ENCODE results near the gene ZCCHC7. TPM values are rescaled to one million over a fixed set of nuclear protein-coding genes. Genes with fewer than 3 reads are reported as not detected.

ZCCHC7 gene
- total RNA-seq, 1 donor, result 32.6 TPM

DNA sequence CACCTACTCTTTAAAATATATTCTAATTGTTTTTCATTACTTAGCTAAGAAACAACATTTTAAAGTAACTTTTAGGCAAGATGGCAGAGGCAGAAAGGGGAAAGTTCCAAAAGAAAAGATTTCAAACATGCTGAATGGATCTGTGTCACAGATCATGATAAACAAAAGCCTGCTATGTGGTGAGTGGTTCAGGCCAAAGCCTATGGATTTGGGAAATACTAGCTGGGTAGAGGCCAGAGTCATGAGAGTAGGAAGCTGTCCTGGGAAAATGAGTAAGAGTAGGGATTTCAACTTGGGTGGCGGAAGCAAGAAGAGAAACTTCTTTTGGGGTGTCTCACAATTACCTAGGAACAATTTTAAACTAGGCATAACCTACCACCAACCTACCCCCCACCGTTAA, 233.4 kb downstream of the ZCCHC7 start:
- no peak for DNase-seq (ENCODE audit: insufficient read length, low spot score, missing footprints)
- Histone ChIP-seq H3K9me3 (ENCODE audit: low read depth, low read length) (no peaks in the 10 kb centered on the region), H3K36me3 (ENCODE audit: insufficient read depth, low read length) (peaks cover 3% of the 10 kb centered on the region), H3K4me2 (ENCODE audit: insufficient read depth, low read length) (no peak overlapping the region), H2AFZ (ENCODE audit: low read length) (no peak overlapping the region), H3K27ac (ENCODE audit: low read depth, low read length) (no peak overlapping the region), H3K79me2 (ENCODE audit: insufficient read depth, low read length) (no peaks in the 10 kb centered on the region), H3K4me3 (ENCODE audit: insufficient read depth, low read length) (no peak overlapping the region), H4K20me1 (ENCODE audit: insufficient read depth, low read length) (no peaks in the 10 kb centered on the region), H3K4me1 (ENCODE audit: insufficient read depth, low read length) (peaks cover 8% of the 10 kb centered on the region), H3K27me3 (ENCODE audit: insufficient read depth, low read length) (no peaks in the 10 kb centered on the region)
- TF ChIP-seq, protein P1, sequence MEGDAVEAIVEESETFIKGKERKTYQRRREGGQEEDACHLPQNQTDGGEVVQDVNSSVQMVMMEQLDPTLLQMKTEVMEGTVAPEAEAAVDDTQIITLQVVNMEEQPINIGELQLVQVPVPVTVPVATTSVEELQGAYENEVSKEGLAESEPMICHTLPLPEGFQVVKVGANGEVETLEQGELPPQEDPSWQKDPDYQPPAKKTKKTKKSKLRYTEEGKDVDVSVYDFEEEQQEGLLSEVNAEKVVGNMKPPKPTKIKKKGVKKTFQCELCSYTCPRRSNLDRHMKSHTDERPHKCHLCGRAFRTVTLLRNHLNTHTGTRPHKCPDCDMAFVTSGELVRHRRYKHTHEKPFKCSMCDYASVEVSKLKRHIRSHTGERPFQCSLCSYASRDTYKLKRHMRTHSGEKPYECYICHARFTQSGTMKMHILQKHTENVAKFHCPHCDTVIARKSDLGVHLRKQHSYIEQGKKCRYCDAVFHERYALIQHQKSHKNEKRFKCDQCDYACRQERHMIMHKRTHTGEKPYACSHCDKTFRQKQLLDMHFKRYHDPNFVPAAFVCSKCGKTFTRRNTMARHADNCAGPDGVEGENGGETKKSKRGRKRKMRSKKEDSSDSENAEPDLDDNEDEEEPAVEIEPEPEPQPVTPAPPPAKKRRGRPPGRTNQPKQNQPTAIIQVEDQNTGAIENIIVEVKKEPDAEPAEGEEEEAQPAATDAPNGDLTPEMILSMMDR (IDR thresholded peaks at IDR 0.05; ENCODE audit: extremely low read depth, low read depth, low read length), result no peak

- Histone ChIP-seq H3K4me2 (ENCODE audit: insufficient read depth, low read length) (no peak overlapping the region), H4K20me1 (ENCODE audit: insufficient read depth, low read length) (no peaks in the 10 kb centered on the region), H3K4me1 (ENCODE audit: insufficient read depth, low read length) (no peaks in the 10 kb centered on the region), H3K27ac (ENCODE audit: low read depth, low read length) (no peak overlapping the region), H3K4me3 (ENCODE audit: insufficient read depth, low read length) (no peak overlapping the region), H2AFZ (ENCODE audit: low read length) (no peak overlapping the region), H3K36me3 (ENCODE audit: insufficient read depth, low read length) (no peaks in the 10 kb centered on the region), H3K9me3 (ENCODE audit: low read depth, low read length) (no peaks in the 10 kb centered on the region), H3K27me3 (ENCODE audit: insufficient read depth, low read length) (no peaks in the 10 kb centered on the region), H3K79me2 (ENCODE audit: insufficient read depth, low read length) (no peaks in the 10 kb centered on the region)
- TF ChIP-seq, protein P1 (IDR thresholded peaks at IDR 0.05; ENCODE audit: extremely low read depth, low read depth, low read length), result no peak
- no peak for DNase-seq (ENCODE audit: insufficient read length, low spot score, missing footprints)
Observed at GRCh38 chr9:37362430-37362829, 242.1 kb downstream of the ZCCHC7 start.

GRCh38 chr9:37363124-37363523, 242.8 kb downstream of the ZCCHC7 start:
- TF ChIP-seq, protein P1 (IDR thresholded peaks at IDR 0.05; ENCODE audit: extremely low read depth, low read depth, low read length), result no peak

DNA sequence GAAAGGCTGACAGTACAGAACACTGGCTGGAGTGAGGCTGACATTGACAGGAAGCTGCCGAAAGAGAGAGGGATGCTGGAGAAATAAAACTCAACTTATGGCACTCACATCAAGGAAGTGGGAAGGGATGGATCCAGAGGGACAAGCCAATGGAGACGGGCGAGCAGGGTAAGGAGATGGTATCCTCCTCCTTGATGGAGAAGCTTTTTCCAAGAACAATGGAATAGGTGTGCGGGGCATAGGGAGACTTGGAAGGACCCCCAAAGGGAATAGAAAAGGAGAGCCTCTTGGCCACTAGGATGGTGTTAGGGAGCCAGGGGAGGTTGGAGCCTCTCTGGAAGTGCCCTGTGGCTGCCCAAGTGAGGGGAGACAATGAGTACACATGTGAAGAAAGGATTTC, 243.8 kb downstream of the ZCCHC7 start:
- no peaks in the 10 kb centered on the region for H3K4me1 ChIP-seq (ENCODE audit: insufficient read depth, low read length)
- H2AFZ ChIP-seq (ENCODE audit: low read length), result no peak overlapping the region
- TF ChIP-seq, protein P1 (IDR thresholded peaks at IDR 0.05; ENCODE audit: extremely low read depth, low read depth, low read length), result no peak
- H3K4me2 ChIP-seq (ENCODE audit: insufficient read depth, low read length), result no peak overlapping the region
- no peaks in the 10 kb centered on the region for H3K79me2 ChIP-seq (ENCODE audit: insufficient read depth, low read length)
- no peaks in the 10 kb centered on the region for H3K36me3 ChIP-seq (ENCODE audit: insufficient read depth, low read length)
- no peaks in the 10 kb centered on the region for H4K20me1 ChIP-seq (ENCODE audit: insufficient read depth, low read length)
- no peak for DNase-seq (ENCODE audit: insufficient read length, low spot score, missing footprints)
- no peaks in the 10 kb centered on the region for H3K9me3 ChIP-seq (ENCODE audit: low read depth, low read length)
- no peak overlapping the region for H3K4me3 ChIP-seq (ENCODE audit: insufficient read depth, low read length)
- no peak overlapping the region for H3K27ac ChIP-seq (ENCODE audit: low read depth, low read length)
- H3K27me3 ChIP-seq (ENCODE audit: insufficient read depth, low read length), result no peaks in the 10 kb centered on the region

More at GRCh38 chr9:37363124-37363523, 242.8 kb downstream of the ZCCHC7 start:
- H2AFZ ChIP-seq (ENCODE audit: low read length), result no peak overlapping the region
- H3K79me2 ChIP-seq (ENCODE audit: insufficient read depth, low read length), result no peaks in the 10 kb centered on the region
- no peak overlapping the region for H3K4me3 ChIP-seq (ENCODE audit: insufficient read depth, low read length)
- no peaks in the 10 kb centered on the region for H3K27me3 ChIP-seq (ENCODE audit: insufficient read depth, low read length)
- no peaks in the 10 kb centered on the region for H3K4me1 ChIP-seq (ENCODE audit: insufficient read depth, low read length)
- H3K9me3 ChIP-seq (ENCODE audit: low read depth, low read length), result no peaks in the 10 kb centered on the region
- H3K36me3 ChIP-seq (ENCODE audit: insufficient read depth, low read length), result no peaks in the 10 kb centered on the region
- no peak for DNase-seq (ENCODE audit: insufficient read length, low spot score, missing footprints)
- H4K20me1 ChIP-seq (ENCODE audit: insufficient read depth, low read length), result no peaks in the 10 kb centered on the region
- no peak overlapping the region for H3K27ac ChIP-seq (ENCODE audit: low read depth, low read length)
- no peak overlapping the region for H3K4me2 ChIP-seq (ENCODE audit: insufficient read depth, low read length)
